Measurements from ENCODE around the gene PTPRG. TPM values are rescaled to one million over a fixed set of nuclear protein-coding genes. Genes with fewer than 3 reads are reported as not detected.

The PTPRG gene
- total RNA-seq, 1 experiment from 2014 or later: 0.74 TPM

DNA sequence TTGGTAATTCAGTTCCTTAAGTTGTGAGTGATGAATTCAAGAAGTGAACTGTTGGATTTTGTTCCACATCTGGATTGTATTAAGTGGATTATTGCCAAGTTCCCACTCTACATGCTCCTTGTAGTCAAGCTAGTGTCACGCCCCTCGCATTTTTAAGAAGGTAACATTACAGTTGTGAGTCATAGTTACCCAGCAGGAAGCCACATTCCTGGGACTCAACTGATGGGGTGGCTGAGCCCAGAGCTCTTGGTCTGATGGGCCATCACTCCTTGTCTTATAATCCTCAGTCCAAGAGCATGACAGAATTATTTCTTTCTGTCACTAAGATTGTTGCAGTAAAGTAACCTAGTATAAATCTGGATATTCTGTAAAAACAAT lies 102.7 kb downstream of the PTPRG start:
- in situ Hi-C loops (cut with HindIII; ENCODE audit: low pct_unique_long_range_greater_than_20kb, low sequenced_read_pairs): no loop called here
- Histone ChIP-seq H3K36me3 (ENCODE audit: control insufficient read depth, insufficient read depth, low read length) (no peaks in the 10 kb centered on the region), H3K27ac (ENCODE audit: low read length) (no peak overlapping the region), H3K27me3 (ENCODE audit: control insufficient read depth, insufficient read depth, low read length) (no peaks in the 10 kb centered on the region), H3K4me3 (ENCODE audit: low read depth in 2 of 2, low read length in 2 of 2) (peak overlapping the region in 1 of 2 experiments; percentile 9; a peak in 1 of 4 replicates), H3K4me1 (ENCODE audit: control insufficient read depth, insufficient read depth, low read length) (no peaks in the 10 kb centered on the region), H3K9me3 (ENCODE audit: control insufficient read depth, insufficient read depth, low read depth, low read length) (no peaks in the 10 kb centered on the region)
- ChIA-PET CTCF (no interaction called here), POLR2A (no interaction called here)
- no TSS peak for BruUV-seq (replicated peaks)
- DNase-seq (ENCODE audit: low read depth, low spot score): no peak
- no peak for TF ChIP-seq TCF7L2 (IDR thresholded peaks at IDR 0.05; ENCODE audit: low read depth, low read length)
- no peak for TF ChIP-seq SIN3A (IDR thresholded peaks at IDR 0.05; ENCODE audit: borderline replicate concordance, insufficient read depth, low read depth, low read length)
- TF ChIP-seq, protein P1, sequence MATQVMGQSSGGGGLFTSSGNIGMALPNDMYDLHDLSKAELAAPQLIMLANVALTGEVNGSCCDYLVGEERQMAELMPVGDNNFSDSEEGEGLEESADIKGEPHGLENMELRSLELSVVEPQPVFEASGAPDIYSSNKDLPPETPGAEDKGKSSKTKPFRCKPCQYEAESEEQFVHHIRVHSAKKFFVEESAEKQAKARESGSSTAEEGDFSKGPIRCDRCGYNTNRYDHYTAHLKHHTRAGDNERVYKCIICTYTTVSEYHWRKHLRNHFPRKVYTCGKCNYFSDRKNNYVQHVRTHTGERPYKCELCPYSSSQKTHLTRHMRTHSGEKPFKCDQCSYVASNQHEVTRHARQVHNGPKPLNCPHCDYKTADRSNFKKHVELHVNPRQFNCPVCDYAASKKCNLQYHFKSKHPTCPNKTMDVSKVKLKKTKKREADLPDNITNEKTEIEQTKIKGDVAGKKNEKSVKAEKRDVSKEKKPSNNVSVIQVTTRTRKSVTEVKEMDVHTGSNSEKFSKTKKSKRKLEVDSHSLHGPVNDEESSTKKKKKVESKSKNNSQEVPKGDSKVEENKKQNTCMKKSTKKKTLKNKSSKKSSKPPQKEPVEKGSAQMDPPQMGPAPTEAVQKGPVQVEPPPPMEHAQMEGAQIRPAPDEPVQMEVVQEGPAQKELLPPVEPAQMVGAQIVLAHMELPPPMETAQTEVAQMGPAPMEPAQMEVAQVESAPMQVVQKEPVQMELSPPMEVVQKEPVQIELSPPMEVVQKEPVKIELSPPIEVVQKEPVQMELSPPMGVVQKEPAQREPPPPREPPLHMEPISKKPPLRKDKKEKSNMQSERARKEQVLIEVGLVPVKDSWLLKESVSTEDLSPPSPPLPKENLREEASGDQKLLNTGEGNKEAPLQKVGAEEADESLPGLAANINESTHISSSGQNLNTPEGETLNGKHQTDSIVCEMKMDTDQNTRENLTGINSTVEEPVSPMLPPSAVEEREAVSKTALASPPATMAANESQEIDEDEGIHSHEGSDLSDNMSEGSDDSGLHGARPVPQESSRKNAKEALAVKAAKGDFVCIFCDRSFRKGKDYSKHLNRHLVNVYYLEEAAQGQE (IDR thresholded peaks at IDR 0.05; ENCODE audit: insufficient read depth in 1 of 2, low read depth in 2 of 2, low read length in 1 of 2): no peak
- ATAC-seq: no peak
- intact Hi-C loops (cut with micrococcal nuclease; ENCODE audit: unreplicated experiment): no loop called here

DNA sequence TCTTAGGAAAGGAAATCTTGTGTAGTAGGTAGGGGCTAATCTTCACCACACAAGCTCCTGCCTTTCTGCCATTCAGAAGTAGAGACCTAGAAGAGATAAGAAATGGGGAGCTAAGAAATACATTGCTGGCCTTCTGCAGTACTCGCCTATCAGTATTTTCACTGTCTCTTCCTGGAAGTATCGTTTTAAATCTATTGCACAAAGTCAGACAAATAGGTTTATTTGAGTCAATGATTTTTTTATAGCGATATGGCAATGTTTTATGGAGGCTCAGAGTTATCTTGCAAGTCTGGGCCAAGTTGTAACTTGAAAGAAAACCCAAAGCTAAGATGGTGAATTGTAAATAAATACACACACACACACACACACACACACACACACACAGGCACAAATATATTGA lies 103.8 kb downstream of the PTPRG start:
- DNase-seq (ENCODE audit: low read depth, low spot score) (no peak), ATAC-seq (no peak)
- intact Hi-C loops (cut with micrococcal nuclease; ENCODE audit: unreplicated experiment): no loop called here
- Histone ChIP-seq H3K4me1 (ENCODE audit: control insufficient read depth, insufficient read depth, low read length) (no peaks in the 10 kb centered on the region), H3K4me3 (ENCODE audit: low read depth in 2 of 2, low read length in 2 of 2) (no peak overlapping the region), H3K36me3 (ENCODE audit: control insufficient read depth, insufficient read depth, low read length) (no peaks in the 10 kb centered on the region), H3K27me3 (ENCODE audit: control insufficient read depth, insufficient read depth, low read length) (no peaks in the 10 kb centered on the region), H3K27ac (ENCODE audit: low read length) (no peak overlapping the region), H3K9me3 (ENCODE audit: control insufficient read depth, insufficient read depth, low read depth, low read length) (no peaks in the 10 kb centered on the region)
- BruUV-seq (replicated peaks): no TSS peak
- in situ Hi-C loops (cut with HindIII; ENCODE audit: low pct_unique_long_range_greater_than_20kb, low sequenced_read_pairs): no loop called here
- ChIA-PET POLR2A (no interaction called here), CTCF (no interaction called here)
- TF ChIP-seq, protein P2, sequence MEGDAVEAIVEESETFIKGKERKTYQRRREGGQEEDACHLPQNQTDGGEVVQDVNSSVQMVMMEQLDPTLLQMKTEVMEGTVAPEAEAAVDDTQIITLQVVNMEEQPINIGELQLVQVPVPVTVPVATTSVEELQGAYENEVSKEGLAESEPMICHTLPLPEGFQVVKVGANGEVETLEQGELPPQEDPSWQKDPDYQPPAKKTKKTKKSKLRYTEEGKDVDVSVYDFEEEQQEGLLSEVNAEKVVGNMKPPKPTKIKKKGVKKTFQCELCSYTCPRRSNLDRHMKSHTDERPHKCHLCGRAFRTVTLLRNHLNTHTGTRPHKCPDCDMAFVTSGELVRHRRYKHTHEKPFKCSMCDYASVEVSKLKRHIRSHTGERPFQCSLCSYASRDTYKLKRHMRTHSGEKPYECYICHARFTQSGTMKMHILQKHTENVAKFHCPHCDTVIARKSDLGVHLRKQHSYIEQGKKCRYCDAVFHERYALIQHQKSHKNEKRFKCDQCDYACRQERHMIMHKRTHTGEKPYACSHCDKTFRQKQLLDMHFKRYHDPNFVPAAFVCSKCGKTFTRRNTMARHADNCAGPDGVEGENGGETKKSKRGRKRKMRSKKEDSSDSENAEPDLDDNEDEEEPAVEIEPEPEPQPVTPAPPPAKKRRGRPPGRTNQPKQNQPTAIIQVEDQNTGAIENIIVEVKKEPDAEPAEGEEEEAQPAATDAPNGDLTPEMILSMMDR (IDR thresholded peaks at IDR 0.05): no peak
- TF ChIP-seq SIN3A (IDR thresholded peaks at IDR 0.05; ENCODE audit: borderline replicate concordance, insufficient read depth, low read depth, low read length) (no peak), TCF7L2 (IDR thresholded peaks at IDR 0.05; ENCODE audit: low read depth, low read length) (no peak), POLR2AphosphoS5 (IDR thresholded peaks at IDR 0.05; ENCODE audit: low read depth, low read length) (no peak)
- TF ChIP-seq, protein P1 (IDR thresholded peaks at IDR 0.05; ENCODE audit: insufficient read depth in 1 of 2, low read depth in 2 of 2, low read length in 1 of 2): no peak

All from Panc1 (cell line).